Endothelial cell (in vitro differentiated cells): ENCODE measurements around the gene LARGE2. TPM values are rescaled to one million over a fixed set of nuclear protein-coding genes. Genes with fewer than 3 reads are reported as not detected.

Source experiments
- DNase-seq: peaks from one replicate; pipeline ENCODE4 v3.0.0; 2021; ENCODE audit warnings: low spot score
- H3K27ac Mint-ChIP-seq: one replicate; pipeline ENCODE4 v1.8.0; 2021; ENCODE audit warnings: mixed read lengths, inconsistent platforms; ENCODE audit not compliant: unreplicated experiment
- H3K27me3 Mint-ChIP-seq: one replicate; pipeline ENCODE4 v1.8.0; 2021; ENCODE audit warnings: mild to moderate bottlenecking, moderate library complexity, mixed read lengths, inconsistent platforms; ENCODE audit not compliant: unreplicated experiment
- H3K36me3 Mint-ChIP-seq: one replicate; pipeline ENCODE4 v1.8.0; 2021; ENCODE audit warnings: mild to moderate bottlenecking, low read depth, mixed read lengths, inconsistent platforms; ENCODE audit not compliant: unreplicated experiment
- H3K4me1 Mint-ChIP-seq: one replicate; pipeline ENCODE4 v1.8.0; 2021; ENCODE audit warnings: mild to moderate bottlenecking, mixed read lengths, inconsistent platforms; ENCODE audit not compliant: unreplicated experiment
- H3K4me3 Mint-ChIP-seq: one replicate; pipeline ENCODE4 v1.8.0; 2021; ENCODE audit warnings: mild to moderate bottlenecking, mixed read lengths, inconsistent platforms; ENCODE audit not compliant: unreplicated experiment
- H3K9me3 Mint-ChIP-seq: one replicate; pipeline ENCODE4 v1.8.0; 2021; ENCODE audit warnings: mixed read lengths, inconsistent platforms; ENCODE audit not compliant: unreplicated experiment
- total RNA-seq: library from RNA; stranded (reverse); fragmentation: NEBNext Ultra II Directional; extraction: Animal tissue kit (Norgen Biotek cat#: 25700); gene quantifications from one replicate; pipeline ENCODE4 v1.2.1, GENCODE V29; 2021; ENCODE audit not compliant: unreplicated experiment
- TF ChIP-seq, protein P1 (sequence below): fragments of 200-600 bp; sonication (generic); IDR thresholded peaks from one replicate; pipeline ENCODE4 v1.5.0; 2021; ENCODE audit warnings: antibody characterized with exemption; ENCODE audit not compliant: unreplicated experiment

LARGE2 gene
- total RNA-seq, 1 donor from 2014 or later = 0.95 TPM

GRCh38 chr11:45917286-45917622 is 5.2 kb upstream of the LARGE2 start:
- peaks cover 26% of the 10 kb centered on the region for H3K27me3 Mint-ChIP-seq
- peak overlapping the region; percentile 92 for H3K27ac Mint-ChIP-seq
- H3K9me3 Mint-ChIP-seq = no peaks in the 10 kb centered on the region
- peak overlapping the region; percentile 95 for H3K4me3 Mint-ChIP-seq
- DNase-seq = no peak
- H3K4me1 Mint-ChIP-seq = peaks cover 19% of the 10 kb centered on the region
- H3K36me3 Mint-ChIP-seq = no peaks in the 10 kb centered on the region
- TF ChIP-seq, protein P1, sequence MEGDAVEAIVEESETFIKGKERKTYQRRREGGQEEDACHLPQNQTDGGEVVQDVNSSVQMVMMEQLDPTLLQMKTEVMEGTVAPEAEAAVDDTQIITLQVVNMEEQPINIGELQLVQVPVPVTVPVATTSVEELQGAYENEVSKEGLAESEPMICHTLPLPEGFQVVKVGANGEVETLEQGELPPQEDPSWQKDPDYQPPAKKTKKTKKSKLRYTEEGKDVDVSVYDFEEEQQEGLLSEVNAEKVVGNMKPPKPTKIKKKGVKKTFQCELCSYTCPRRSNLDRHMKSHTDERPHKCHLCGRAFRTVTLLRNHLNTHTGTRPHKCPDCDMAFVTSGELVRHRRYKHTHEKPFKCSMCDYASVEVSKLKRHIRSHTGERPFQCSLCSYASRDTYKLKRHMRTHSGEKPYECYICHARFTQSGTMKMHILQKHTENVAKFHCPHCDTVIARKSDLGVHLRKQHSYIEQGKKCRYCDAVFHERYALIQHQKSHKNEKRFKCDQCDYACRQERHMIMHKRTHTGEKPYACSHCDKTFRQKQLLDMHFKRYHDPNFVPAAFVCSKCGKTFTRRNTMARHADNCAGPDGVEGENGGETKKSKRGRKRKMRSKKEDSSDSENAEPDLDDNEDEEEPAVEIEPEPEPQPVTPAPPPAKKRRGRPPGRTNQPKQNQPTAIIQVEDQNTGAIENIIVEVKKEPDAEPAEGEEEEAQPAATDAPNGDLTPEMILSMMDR = no peak

DNA sequence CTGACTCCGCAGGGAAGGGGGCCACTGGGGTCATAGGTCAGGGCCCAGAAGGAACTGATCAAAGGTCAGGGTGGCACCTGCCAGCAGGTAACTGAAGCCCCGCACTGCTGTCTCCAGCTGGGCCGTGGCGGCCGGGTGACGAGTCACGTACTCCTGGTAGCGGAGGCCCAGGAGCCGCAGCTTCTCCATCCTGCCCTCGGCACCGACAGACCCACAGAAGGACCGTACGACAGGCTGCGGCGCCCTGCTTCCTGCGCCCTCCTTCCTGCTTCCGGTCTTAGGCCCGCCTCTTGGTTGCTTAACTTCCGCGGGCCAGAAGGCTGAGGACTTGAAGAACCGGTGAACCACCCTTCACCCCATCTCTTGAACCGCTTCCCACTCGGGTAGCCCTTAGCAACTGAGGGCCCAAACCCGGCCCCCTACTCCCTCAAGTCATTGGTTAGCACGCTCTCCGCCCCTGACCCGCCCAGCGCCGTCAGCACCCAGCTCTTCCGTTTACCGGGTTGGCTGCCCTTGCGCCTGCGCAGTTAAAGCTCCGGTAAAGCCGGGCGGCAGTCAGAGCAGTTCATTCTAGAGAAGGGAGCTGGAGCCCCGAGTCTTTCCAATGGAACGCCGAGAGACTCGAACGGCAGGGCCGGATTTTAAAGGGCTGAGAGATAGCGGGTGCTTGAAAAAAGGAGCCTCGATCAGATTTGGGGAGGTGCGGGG is 4.7 kb upstream of the LARGE2 start, which contains the start of gene PEX16:
PEX16 (minus strand) TSS at position 255 of the 708 bp plus-strand sequence; CDS start at position 189, 66 bp downstream.
- peak; percentile 92 for DNase-seq
- TF ChIP-seq, protein P1 = no peak
- Mint-ChIP-seq H3K27ac (peak within 1 kb of the TSS; percentile 92), H3K4me1 (peaks cover 19% of the 10 kb centered on the region), H3K9me3 (no peaks in the 10 kb centered on the region), H3K4me3 (peak within 1 kb of the TSS; percentile 95), H3K36me3 (no peaks in the 10 kb centered on the region), H3K27me3 (peaks cover 26% of the 10 kb centered on the region)

DNA sequence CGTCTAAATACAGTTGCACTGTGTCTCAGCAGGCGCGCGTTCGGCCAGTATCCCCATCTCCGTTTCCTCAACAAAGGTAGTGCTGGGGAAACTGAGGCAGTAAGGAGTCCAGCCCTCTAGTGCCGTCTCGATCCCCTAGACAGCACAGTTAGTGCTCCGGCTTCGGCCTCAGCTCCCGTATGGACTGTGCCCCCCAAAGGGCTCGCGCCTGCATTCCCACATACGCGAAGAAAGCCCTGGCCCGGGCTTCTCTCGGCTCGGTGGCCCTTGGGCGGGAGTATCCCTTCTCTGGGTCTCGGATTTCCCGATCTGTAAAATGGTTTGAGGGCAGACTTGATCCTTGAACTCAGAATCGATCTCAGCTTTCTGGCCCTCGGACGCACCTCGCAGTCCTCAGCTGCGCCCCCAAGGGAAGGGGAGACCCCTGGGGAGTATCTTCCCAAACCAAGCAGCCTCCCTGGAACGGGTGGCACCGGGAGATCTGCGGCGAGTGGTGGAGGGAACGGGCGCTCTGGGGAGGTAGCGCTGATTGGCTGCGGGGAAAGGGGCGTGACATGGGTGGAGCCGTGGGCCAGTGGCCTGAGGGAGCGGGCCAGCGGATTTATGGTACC is 4.0 kb upstream of the LARGE2 start:
- peak; percentile 78 for DNase-seq
- Mint-ChIP-seq H3K4me3 (peak overlapping the region; percentile 95), H3K9me3 (no peaks in the 10 kb centered on the region), H3K27me3 (peaks cover 29% of the 10 kb centered on the region), H3K4me1 (peaks cover 22% of the 10 kb centered on the region), H3K36me3 (no peaks in the 10 kb centered on the region), H3K27ac (peak overlapping the region; percentile 92)
- TF ChIP-seq, protein P1 = no peak

DNA sequence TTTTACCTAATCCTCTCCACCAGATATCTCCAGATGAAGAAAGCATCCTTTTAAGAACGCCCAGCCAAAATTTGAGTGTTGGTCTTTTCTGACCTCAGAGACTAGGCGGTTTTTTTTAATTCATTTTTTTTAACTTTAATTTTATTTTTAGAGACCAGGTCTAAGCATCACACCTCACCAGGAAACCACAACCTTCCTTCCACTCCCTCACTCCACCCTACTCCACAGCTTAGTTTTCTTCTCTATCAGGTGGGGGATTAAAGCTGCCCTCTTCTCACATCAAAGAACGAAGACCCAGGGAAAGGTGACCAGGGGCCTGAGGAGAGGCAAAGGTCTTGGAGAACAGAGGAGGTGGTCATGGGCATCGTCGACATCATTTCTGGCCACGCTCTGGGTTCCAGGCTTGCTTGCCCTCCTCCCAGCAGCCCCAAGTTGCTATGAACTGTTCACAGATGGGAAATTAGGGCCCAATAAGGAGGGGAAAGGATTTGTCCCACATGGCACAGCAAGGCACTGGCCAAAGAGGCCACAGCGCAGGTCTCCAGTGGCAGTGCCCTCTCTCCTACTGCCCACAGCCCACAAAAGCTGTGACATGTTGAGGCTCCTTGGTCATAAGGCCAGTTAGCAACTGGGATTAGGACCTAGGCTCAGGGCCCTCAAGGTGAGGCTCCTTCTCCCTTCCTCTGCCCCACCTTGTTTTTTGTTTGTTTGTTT is 3.3 kb upstream of the LARGE2 start:
- no peak for DNase-seq
- Mint-ChIP-seq H3K27me3 (peaks cover 33% of the 10 kb centered on the region), H3K27ac (no peak overlapping the region), H3K9me3 (no peaks in the 10 kb centered on the region), H3K36me3 (no peaks in the 10 kb centered on the region), H3K4me1 (peaks cover 25% of the 10 kb centered on the region), H3K4me3 (peak overlapping the region; percentile 95)
- TF ChIP-seq, protein P1 = no peak
